HepG2 (cell line): ENCODE results near the gene SPPL3. TPM values are rescaled to one million over a fixed set of nuclear protein-coding genes. Genes with fewer than 3 reads are reported as not detected.

Source experiments
- ATAC-seq: fragments of 200-7000 bp; cut with Tn5 transposase; 3 replicates; pipeline ENCODE4 v1.9.1; 2020; ENCODE audit warnings: mild to moderate bottlenecking, moderate library complexity
- BruUV-seq: library from RNA; stranded (reverse); fragments of 400-500 nt; replicated peaks from 2 replicates; lab custom pipeline; 2021; lab: Mats Ljungman, UMichigan
- CTCF ChIA-PET: fragments of 300-600 bp; formaldehyde crosslinking; extraction: SDS; loops from one replicate; lab custom pipeline; 2021; ENCODE audit warnings: low total read pairs, inconsistent platforms, low intra/inter-chr PET ratio; lab: Yijun Ruan, JAX
- POLR2A ChIA-PET: fragments of 350-600 bp; sonication (Branson Sonifier 250); formaldehyde crosslinking; loops from one replicate; lab custom pipeline; 2020; ENCODE audit warnings: antibody characterized with exemption, inconsistent platforms; lab: Yijun Ruan, JAX
- DNase-seq: peaks from one replicate; pipeline ENCODE4 v3.0.0-alpha.2; 2015; ENCODE audit warnings: low spot score
- FAIRE-seq: peaks from 3 replicates; lab custom pipeline; 2011; peaks lifted over from hg19 to GRCh38; lab: Jason Lieb, UNC
- H2AFZ ChIP-seq: one replicate; pipeline ENCODE4 v1.6.1; 2011; ENCODE audit warnings: low read length, inconsistent platforms
- H3K27ac ChIP-seq: fragments of 300-600 bp; 3 replicates; pipeline ENCODE4 v1.8.0; 2011; ENCODE audit warnings: mixed run types, mild to moderate bottlenecking, mixed read lengths, low read length, inconsistent platforms; ENCODE audit not compliant: insufficient read depth; ENCODE audit errors: extremely low read length
- H3K27me3 ChIP-seq, 2 experiments: fragments of 200-600 bp in 1 of 2; 2 replicates in 1 of 2; 3 replicates in 1 of 2; pipeline versions ENCODE4 v1.6.0 to v1.8.0; 2011; ENCODE audit warnings: low read length in 2 of 2, mild to moderate bottlenecking in 2 of 2, moderate library complexity in 2 of 2, inconsistent platforms in 1 of 2; ENCODE audit not compliant: insufficient read depth in 2 of 2, control insufficient read depth in 1 of 2
- H3K36me3 ChIP-seq, 2 experiments: fragments of 200-600 bp in 1 of 2; replicated peaks in 1 of 2; 2 replicates in 1 of 2; 3 replicates in 1 of 2; pipeline versions ENCODE4 v1.5.1 to v1.8.0; 2011; ENCODE audit warnings: low read length in 2 of 2, inconsistent platforms in 1 of 2; ENCODE audit not compliant: insufficient read depth in 2 of 2, control insufficient read depth in 1 of 2
- H3K4me1 ChIP-seq: 2 replicates; pipeline ENCODE4 v1.5.1; 2012; ENCODE audit warnings: low read length, inconsistent platforms; ENCODE audit not compliant: insufficient read depth
- H3K4me2 ChIP-seq: 2 replicates; pipeline ENCODE4 v1.6.0; 2011; ENCODE audit warnings: low read depth, low read length, inconsistent platforms
- H3K4me3 ChIP-seq, 3 experiments: fragments of 200-600 bp in 1 of 3; sonication (generic), shearing (Covaris generic) in 1 of 3; replicated peaks in 1 of 3; 2 replicates each; pipeline ENCODE4 v1.5.1; 2011 to 2016; ENCODE audit warnings: low read length in 3 of 3, inconsistent platforms in 2 of 3, low read depth in 2 of 3, mild to moderate bottlenecking in 2 of 3, control low read depth in 1 of 3, mixed read lengths in 1 of 3; ENCODE audit not compliant: insufficient read depth in 1 of 3
- H3K79me2 ChIP-seq: one replicate; pipeline ENCODE4 v1.6.1; 2011; ENCODE audit warnings: low read length, inconsistent platforms; ENCODE audit not compliant: insufficient read depth
- H3K9ac ChIP-seq: 2 replicates; pipeline ENCODE4 v1.6.0; 2011; ENCODE audit warnings: mild to moderate bottlenecking, low read depth, low read length, inconsistent platforms; ENCODE audit not compliant: insufficient read depth
- H3K9me3 ChIP-seq: 2 replicates; pipeline ENCODE4 v1.5.1; 2012; ENCODE audit warnings: mild to moderate bottlenecking, low read length
- H4K20me1 ChIP-seq: 2 replicates; pipeline ENCODE4 v1.6.0; 2011; ENCODE audit warnings: inconsistent platforms, mild to moderate bottlenecking, low read length, moderate library complexity; ENCODE audit not compliant: insufficient read depth
- FOXA1 ChIP-seq, 2 experiments: fragments of 450-650 bp in 1 of 2; sonication (generic) in 1 of 2; formaldehyde crosslinking in 1 of 2; IDR thresholded peaks; 2 replicates each; pipeline versions ENCODE4 v1.4.0 to v1.6.1; 2016 to 2020; ENCODE audit warnings: missing genetic modification reagents in 1 of 2
- KIAA2018 ChIP-seq: sonication (generic); formaldehyde crosslinking; IDR thresholded peaks from 2 replicates; pipeline ENCODE4 v1.5.0; 2020; ENCODE audit warnings: mild to moderate bottlenecking, missing genetic modification reagents, borderline replicate concordance
- RBFOX2 ChIP-seq: fragments of 200-400 bp; formaldehyde crosslinking; IDR thresholded peaks from 2 replicates; pipeline ENCODE4 v1.6.1; 2017; ENCODE audit warnings: low read depth, mild to moderate bottlenecking, low read length
- SIN3A ChIP-seq: IDR thresholded peaks from 2 replicates; pipeline ENCODE4 v1.6.1; 2011; ENCODE audit warnings: low read depth, mild to moderate bottlenecking, control low read depth, low read length, borderline replicate concordance
- STAT6 ChIP-seq: sonication (generic); formaldehyde crosslinking; IDR thresholded peaks from 2 replicates; pipeline ENCODE4 v1.4.0; 2020; ENCODE audit warnings: missing genetic modification reagents, mild to moderate bottlenecking, borderline replicate concordance
- TAF1 ChIP-seq: sonication (generic); formaldehyde crosslinking; IDR thresholded peaks from 2 replicates; pipeline ENCODE4 v1.4.0; 2020; ENCODE audit warnings: missing genetic modification reagents
- TCF7L2 ChIP-seq: IDR thresholded peaks from 2 replicates; pipeline ENCODE4 v1.6.1; 2011; ENCODE audit warnings: mild to moderate bottlenecking, low read depth, low read length, moderate library complexity
- TRIM22 ChIP-seq: fragments of 450-650 bp; IDR thresholded peaks from 2 replicates; pipeline ENCODE4 v1.6.1; 2017
- ZNF766 ChIP-seq: sonication (generic); formaldehyde crosslinking; IDR thresholded peaks from 2 replicates; pipeline ENCODE4 v1.5.0; 2020; ENCODE audit warnings: missing genetic modification reagents, borderline replicate concordance
- ZNF883 ChIP-seq: sonication (generic); formaldehyde crosslinking; IDR thresholded peaks from 2 replicates; pipeline ENCODE4 v1.5.1; 2020; ENCODE audit warnings: mild to moderate bottlenecking, missing genetic modification reagents; ENCODE audit errors: not compliant biosample characterization
- ZSCAN20 ChIP-seq: sonication (generic); formaldehyde crosslinking; IDR thresholded peaks from 2 replicates; pipeline ENCODE4 v1.4.0; 2020; ENCODE audit warnings: missing genetic modification reagents, mild to moderate bottlenecking, borderline replicate concordance
- WGBS: methylation state at CpG from one replicate; pipeline ENCODE4 v1.1.6; 2017; ENCODE audit warnings: low lambda C conversion rate; 5-methylcytosine and 5-hydroxymethylcytosine counted together
- in situ Hi-C: cut with HindIII; loops from 2 replicates; pipeline ENCODE4 v1.10.0; 2017; ENCODE audit warnings: low pct_unique_long_range_greater_than_20kb; ENCODE audit not compliant: extremely low pct_ligation_motif_present
- intact Hi-C: fragments of 100-400 bp; cut with micrococcal nuclease; formaldehyde crosslinking; loops from one replicate; pipeline ENCODE4 v1.10.0; 2022; ENCODE audit not compliant: unreplicated experiment
- polyA plus RNA-seq, 8 experiments: library from polyadenylated mRNA; depleted of rRNA in 3 of 8; stranded (reverse) in 7 of 8; unstranded in 1 of 8; fragments of >200 nt; fragmentation: Illumina TruSeq in 4 of 8; extraction: Trizol in 4 of 8; gene quantifications; 2 replicates each; pipeline versions ENCODE4 v1.2.1 to v1.2.3, GENCODE V29; 2011 to 2016; ENCODE audit warnings: low read depth in 4 of 8, missing spikeins in 1 of 8, mixed read lengths in 1 of 8; ENCODE audit not compliant: insufficient read depth in 1 of 8
- total RNA-seq, 5 experiments: library from RNA; depleted of rRNA; stranded (reverse); fragments of >200 nt; fragmentation: Illumina TruSeq; extraction: Trizol; gene quantifications; 2 replicates each; pipeline ENCODE4 v1.2.3, GENCODE V29; 2016; ENCODE audit warnings: low read depth in 1 of 5

Gene SPPL3
- total and polyA plus RNA-seq, 2 of the 13 experiments (the other 11 are each of a cell fraction or from before 2014, with no cell fraction given), result 8.9 to 9.1 TPM

GRCh38 chr12:120764816-120765215 lies 139.3 kb downstream of the SPPL3 start (continued):
- TF ChIP-seq FOXA1 (IDR thresholded peaks at IDR 0.05) (no peak), FOXA1 (CRISPR knock-in tag; IDR thresholded peaks at IDR 0.05) (no peak), RBFOX2 (no peak), STAT6 (no peak)

GRCh38 chr12:120763250-120763649 lies 140.9 kb downstream of the SPPL3 start:
- peaks cover 14 to 63% of the 10 kb centered on the region in 2 experiments for H3K36me3 ChIP-seq
- no peak overlapping the region for H3K27ac ChIP-seq
- H4K20me1 ChIP-seq, result no peaks in the 10 kb centered on the region
- no peak for FAIRE-seq
- H3K9ac ChIP-seq, result no peak overlapping the region
- no peaks in the 10 kb centered on the region for H3K27me3 ChIP-seq
- no peak overlapping the region for H2AFZ ChIP-seq
- H3K79me2 ChIP-seq, result no peaks in the 10 kb centered on the region
- no peak overlapping the region for H3K4me3 ChIP-seq
- H3K4me1 ChIP-seq, result no peaks in the 10 kb centered on the region
- in situ Hi-C loops (no loop called here), intact Hi-C loops (no loop called here)
- WGBS, result 75% methylated on average over 2 of the region's 3 CpGs
- ATAC-seq, result no peak
- ChIA-PET CTCF (no interaction called here), POLR2A (no interaction called here)
- no peak for DNase-seq
- H3K4me2 ChIP-seq, result no peak overlapping the region
- no TSS peak for BruUV-seq
- no peaks in the 10 kb centered on the region for H3K9me3 ChIP-seq
- TF ChIP-seq ZNF883 (CRISPR knock-in tag), result no peak
- no peak for TF ChIP-seq TAF1 (CRISPR knock-in tag)
- no peak for TF ChIP-seq ZSCAN20
- TF ChIP-seq KIAA2018, result no peak
- no peak for TF ChIP-seq TCF7L2
- TF ChIP-seq SIN3A, result no peak
- no peak for TF ChIP-seq ZNF766 (CRISPR knock-in tag)
- no peak for TF ChIP-seq TRIM22
